Calu3 (cell line): ENCODE measurements around the gene ABI2. TPM values are rescaled to one million over a fixed set of nuclear protein-coding genes. Genes with fewer than 3 reads are reported as not detected.

Source experiments
- BruUV-seq: library from RNA; stranded (reverse); fragments of 400-500 nt; replicated peaks from 2 replicates; lab custom pipeline; 2021; lab: Mats Ljungman, UMichigan
- CTCF ChIA-PET: fragments of 300-600 bp; sonication (Branson Sonifier 250); formaldehyde crosslinking; loops from one replicate; lab custom pipeline; 2022; ENCODE audit warnings: antibody characterized with exemption; lab: Charles Lee
- DNase-seq: peaks from one replicate; pipeline ENCODE4 v3.0.0; 2022
- H3K27ac Mint-ChIP-seq: one replicate; pipeline ENCODE4 v1.8.0; 2022; ENCODE audit warnings: mixed read lengths; ENCODE audit not compliant: unreplicated experiment
- H3K27me3 Mint-ChIP-seq: one replicate; pipeline ENCODE4 v1.8.0; 2022; ENCODE audit warnings: mixed read lengths; ENCODE audit not compliant: unreplicated experiment
- H3K36me3 Mint-ChIP-seq: one replicate; pipeline ENCODE4 v1.8.0; 2022; ENCODE audit warnings: mild to moderate bottlenecking, moderate library complexity, mixed read lengths; ENCODE audit not compliant: insufficient read depth, unreplicated experiment
- H3K4me1 Mint-ChIP-seq: one replicate; pipeline ENCODE4 v1.8.0; 2022; ENCODE audit warnings: mild to moderate bottlenecking, low read depth, mixed read lengths; ENCODE audit not compliant: unreplicated experiment
- H3K4me3 Mint-ChIP-seq: one replicate; pipeline ENCODE4 v1.8.0; 2022; ENCODE audit warnings: mild to moderate bottlenecking, low read depth, moderate library complexity, mixed read lengths; ENCODE audit not compliant: unreplicated experiment
- H3K9me3 Mint-ChIP-seq: one replicate; pipeline ENCODE4 v1.8.0; 2022; ENCODE audit warnings: low read depth, mixed read lengths; ENCODE audit not compliant: unreplicated experiment
- CTCF ChIP-seq: fragments of 200-600 bp; IDR thresholded peaks from one replicate; pipeline ENCODE4 v1.8.0; 2022; ENCODE audit warnings: antibody characterized with exemption; ENCODE audit not compliant: unreplicated experiment
- intact Hi-C: fragments of 100-400 bp; cut with micrococcal nuclease; formaldehyde crosslinking; loops from one replicate; pipeline ENCODE4 v1.10.0; 2022; ENCODE audit not compliant: unreplicated experiment
- total RNA-seq: library from RNA; stranded (reverse); gene quantifications from 2 replicates; pipeline ENCODE4 v1.2.3, GENCODE V29; 2022

ABI2 gene
- total RNA-seq, 1 experiment from 2014 or later: 79.6 TPM

GRCh38 chr2:203446071-203446481 lies 117.9 kb downstream of the ABI2 start:
- Mint-ChIP-seq H3K27me3 (no peaks in the 10 kb centered on the region), H3K27ac (no peak overlapping the region)

GRCh38 chr2:203446780-203447179 lies 118.6 kb downstream of the ABI2 start:
- peaks cover 12% of the 10 kb centered on the region for H3K4me1 Mint-ChIP-seq
- CTCF ChIA-PET: no interaction called here
- no TSS peak for BruUV-seq
- intact Hi-C loops: no loop called here
- no peak overlapping the region for H3K27ac Mint-ChIP-seq
- H3K27me3 Mint-ChIP-seq: no peaks in the 10 kb centered on the region
- peaks cover 54% of the 10 kb centered on the region for H3K36me3 Mint-ChIP-seq
- H3K9me3 Mint-ChIP-seq: no peaks in the 10 kb centered on the region
- H3K4me3 Mint-ChIP-seq: no peak overlapping the region
- DNase-seq: no peak
- TF ChIP-seq CTCF: no peak

More at GRCh38 chr2:203446071-203446481, 117.9 kb downstream of the ABI2 start:
- DNase-seq: no peak
- BruUV-seq: no TSS peak
- CTCF ChIA-PET: no interaction called here
- TF ChIP-seq CTCF: no peak
- H3K4me1 Mint-ChIP-seq: peaks cover 5% of the 10 kb centered on the region
- no peaks in the 10 kb centered on the region for H3K9me3 Mint-ChIP-seq
- peaks cover 56% of the 10 kb centered on the region for H3K36me3 Mint-ChIP-seq
- intact Hi-C loops: no loop called here
- H3K4me3 Mint-ChIP-seq: no peak overlapping the region

GRCh38 chr2:203450561-203450960 lies 122.4 kb downstream of the ABI2 start:
- Mint-ChIP-seq H3K4me1 (peaks cover 16% of the 10 kb centered on the region), H3K36me3 (peaks cover 51% of the 10 kb centered on the region), H3K9me3 (no peaks in the 10 kb centered on the region), H3K27me3 (no peaks in the 10 kb centered on the region), H3K27ac (no peak overlapping the region), H3K4me3 (no peak overlapping the region)
- DNase-seq: no peak
- no peak for TF ChIP-seq CTCF
- BruUV-seq: no TSS peak
- intact Hi-C loops: loop anchor here (5.0 kb wide), 1 partner anchor 223 kb away; no protein-coding TSS in a partner anchor
- CTCF ChIA-PET: interaction anchor here (0.6 to 0.7 kb wide), 2 partner anchors 48 to 103 kb away, joined by 3 to 4 read pairs; no protein-coding TSS in a partner anchor

GRCh38 chr2:203451011-203451410 lies 122.8 kb downstream of the ABI2 start:
- CTCF ChIA-PET: no interaction called here
- no peak overlapping the region for H3K4me3 Mint-ChIP-seq
- no peak for DNase-seq
- no peak for TF ChIP-seq CTCF
- H3K27me3 Mint-ChIP-seq: no peaks in the 10 kb centered on the region
- H3K9me3 Mint-ChIP-seq: no peaks in the 10 kb centered on the region
- peaks cover 48% of the 10 kb centered on the region for H3K36me3 Mint-ChIP-seq
- peaks cover 16% of the 10 kb centered on the region for H3K4me1 Mint-ChIP-seq
- intact Hi-C loops: loop anchor here (5.0 kb wide), 1 partner anchor 224 kb away; no protein-coding TSS in a partner anchor
- BruUV-seq: no TSS peak
- peak overlapping the region; percentile 59 for H3K27ac Mint-ChIP-seq
